Activated T-helper 1 cell treated with Interleukin-2 at 50 U/mL for 16 hours (primary cell): ENCODE data around the gene PRM3.
A peak's percentile ranks its signal among the peaks of the same experiment; 100 is the strongest.

Experiments
- DNase-seq: peaks from one replicate; pipeline ENCODE4 v3.0.0-alpha.2; 2020; ENCODE audit warnings: low read depth

Gene PRM3

DNA sequence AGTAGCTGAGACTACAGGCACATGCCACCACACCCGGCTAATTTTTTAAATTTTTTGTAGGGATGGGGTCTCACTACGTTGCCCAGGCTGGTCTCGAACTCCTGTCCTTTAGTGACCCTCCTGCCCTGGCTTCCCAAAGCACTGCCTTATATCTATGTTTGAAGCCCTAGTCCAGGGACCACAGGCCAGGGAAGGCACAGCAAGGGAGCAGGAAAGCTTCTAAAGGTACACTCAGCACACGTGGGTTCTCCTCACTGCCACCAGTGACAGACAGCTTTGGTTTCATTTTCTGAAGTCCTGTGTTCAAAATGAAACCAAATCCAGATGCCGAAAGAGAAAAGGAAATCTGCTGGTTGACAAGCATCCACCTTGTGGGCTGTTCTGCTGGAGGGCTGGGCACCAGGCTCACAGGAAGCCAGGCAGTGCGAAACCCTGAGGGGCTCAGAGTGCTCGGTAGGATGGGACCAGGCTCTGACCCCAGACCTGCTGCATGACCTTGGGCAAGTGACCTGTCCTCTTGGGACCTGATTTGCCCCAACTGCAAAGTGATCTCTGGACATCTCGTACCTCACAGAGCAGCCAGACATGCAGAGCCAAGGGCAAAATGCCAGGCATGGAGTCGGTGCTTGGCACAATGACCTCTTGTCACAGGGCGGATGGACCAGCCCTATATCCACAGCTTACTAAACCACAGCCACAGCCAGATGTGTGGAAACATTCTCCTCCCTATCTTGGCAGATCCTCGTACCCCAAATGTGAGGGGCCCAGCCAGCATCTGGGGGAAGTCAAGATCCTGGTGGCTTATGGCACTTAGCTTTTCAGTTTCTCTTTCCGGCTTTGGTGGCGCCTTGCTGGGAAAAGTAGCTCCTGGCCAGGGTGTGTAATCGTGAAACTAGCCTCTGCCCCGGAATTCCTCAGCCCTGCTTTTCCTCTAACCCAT lies 14.6 kb downstream of the PRM3 start:
- DNase-seq = no peak

- peak; percentile 35 for DNase-seq
Observed at GRCh38 chr16:11257131-11257938, 16.1 kb downstream of the PRM3 start.

GRCh38 chr16:11256661-11257130 lies 16.7 kb downstream of the PRM3 start:
- no peak for DNase-seq

- peak; percentile 85 for DNase-seq
Observed at GRCh38 chr16:11255737-11256660, 17.4 kb downstream of the PRM3 start, which contains the start of gene SOCS1. TSS of gene SOCS1 (minus strand) at chr16:11256204. CDS start at chr16:11255478, 726 bp downstream.

DNA sequence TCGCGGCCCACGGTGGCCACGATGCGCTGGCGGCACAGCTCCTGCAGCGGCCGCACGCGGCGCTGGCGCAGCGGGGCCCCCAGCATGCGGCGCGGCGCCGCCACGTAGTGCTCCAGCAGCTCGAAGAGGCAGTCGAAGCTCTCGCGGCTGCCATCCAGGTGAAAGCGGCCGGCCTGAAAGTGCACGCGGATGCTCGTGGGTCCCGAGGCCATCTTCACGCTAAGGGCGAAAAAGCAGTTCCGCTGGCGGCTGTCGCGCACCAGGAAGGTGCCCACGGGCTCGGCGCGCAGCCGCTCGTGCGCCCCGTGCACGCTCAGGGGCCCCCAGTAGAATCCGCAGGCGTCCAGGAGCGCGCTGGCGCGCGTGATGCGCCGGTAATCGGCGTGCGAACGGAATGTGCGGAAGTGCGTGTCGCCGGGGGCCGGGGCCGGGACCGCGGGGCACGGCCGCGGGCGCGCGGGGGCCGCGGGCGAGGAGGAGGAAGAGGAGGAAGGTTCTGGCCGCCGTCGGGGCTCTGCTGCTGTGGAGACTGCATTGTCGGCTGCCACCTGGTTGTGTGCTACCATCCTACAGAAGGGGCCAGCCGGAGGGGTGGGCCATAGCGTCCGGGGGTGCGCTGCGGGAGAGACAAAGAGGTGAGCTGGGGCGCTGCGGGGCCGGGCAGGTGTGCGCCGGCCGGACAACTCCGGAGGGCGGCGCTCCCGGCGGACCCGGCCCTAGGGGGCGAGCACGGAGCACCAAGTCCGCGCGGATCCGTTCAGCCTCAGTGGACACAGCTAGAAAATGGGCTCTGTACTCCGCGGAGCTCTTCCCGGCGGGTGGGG lies 18.3 kb downstream of the PRM3 start:
- DNase-seq = peak; percentile 57

GRCh38 chr16:11253995-11254912 lies 19.2 kb downstream of the PRM3 start:
- DNase-seq = no peak

DNA sequence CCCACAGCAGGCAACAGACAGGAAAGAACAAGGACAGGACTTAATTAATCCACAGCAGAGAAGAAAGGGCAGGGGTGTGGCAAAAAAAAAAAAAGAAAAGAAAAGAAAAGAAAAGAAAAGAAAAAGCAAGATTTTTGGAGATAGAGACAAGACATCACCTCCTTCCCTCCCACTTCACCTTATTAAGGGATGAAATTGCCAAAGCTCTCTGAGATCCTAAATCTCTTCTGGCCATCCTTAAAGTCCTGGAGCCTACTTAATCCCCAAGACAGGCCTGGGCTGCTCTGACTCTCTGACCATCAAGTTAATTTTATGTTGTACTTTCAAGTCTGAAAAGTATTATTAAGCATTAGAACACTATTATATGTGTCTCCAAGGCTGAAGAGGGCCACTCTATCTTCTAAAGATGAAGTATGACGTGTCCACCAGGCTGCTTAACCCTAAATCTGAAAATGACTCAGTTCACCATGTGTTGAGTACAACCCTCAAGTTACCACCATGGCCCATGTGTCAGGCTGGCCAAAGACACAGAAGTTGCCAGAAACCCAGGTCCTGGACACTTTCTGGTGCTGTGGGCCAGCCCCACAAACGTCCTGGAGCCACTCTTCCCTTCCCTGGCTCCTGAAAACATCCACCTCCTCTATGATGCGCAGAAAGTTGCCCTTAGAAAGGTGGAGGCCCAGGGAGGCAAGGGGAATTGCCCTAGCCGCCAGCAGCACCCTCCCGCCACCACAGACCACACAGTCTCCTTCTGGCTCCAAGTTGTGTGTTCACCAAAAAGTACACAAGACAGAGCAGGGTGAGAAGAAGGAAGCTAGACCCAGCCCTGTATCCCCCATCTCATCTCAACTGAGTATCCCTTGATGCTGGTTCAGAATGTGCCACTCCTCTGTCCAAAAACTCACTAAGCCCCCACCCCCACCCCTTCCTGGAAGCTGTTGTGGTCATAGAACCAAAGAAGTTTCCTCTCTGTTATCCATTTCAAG lies 20.1 kb downstream of the PRM3 start:
- DNase-seq = no peak

DNA sequence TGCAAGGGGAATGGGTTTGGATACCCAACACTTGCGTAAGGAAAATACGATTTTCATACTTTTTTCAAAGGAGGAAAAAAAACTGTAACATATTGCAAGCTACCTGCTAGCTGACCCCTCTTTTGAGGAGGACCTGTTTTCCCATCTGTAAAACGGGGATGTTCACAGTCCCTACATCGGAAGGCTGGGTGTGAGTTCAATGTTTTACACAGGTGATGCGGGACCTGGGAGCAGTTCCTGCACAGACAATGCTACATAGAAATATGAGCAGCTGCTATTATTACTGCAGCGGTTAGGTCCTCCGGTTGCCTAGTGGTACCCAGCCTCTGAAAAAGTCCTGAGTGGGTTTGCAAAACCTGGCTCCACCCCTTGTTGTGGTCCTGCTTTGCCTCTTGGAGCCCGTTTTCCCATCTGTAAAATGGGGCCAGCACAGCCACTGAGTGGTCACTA lies 20.9 kb downstream of the PRM3 start:
- DNase-seq = no peak

GRCh38 chr16:11251525-11252481 lies 21.6 kb downstream of the PRM3 start:
- peak; percentile 66 for DNase-seq

- no peak for DNase-seq
Observed at GRCh38 chr16:11250786-11251524, 22.5 kb downstream of the PRM3 start.

DNA sequence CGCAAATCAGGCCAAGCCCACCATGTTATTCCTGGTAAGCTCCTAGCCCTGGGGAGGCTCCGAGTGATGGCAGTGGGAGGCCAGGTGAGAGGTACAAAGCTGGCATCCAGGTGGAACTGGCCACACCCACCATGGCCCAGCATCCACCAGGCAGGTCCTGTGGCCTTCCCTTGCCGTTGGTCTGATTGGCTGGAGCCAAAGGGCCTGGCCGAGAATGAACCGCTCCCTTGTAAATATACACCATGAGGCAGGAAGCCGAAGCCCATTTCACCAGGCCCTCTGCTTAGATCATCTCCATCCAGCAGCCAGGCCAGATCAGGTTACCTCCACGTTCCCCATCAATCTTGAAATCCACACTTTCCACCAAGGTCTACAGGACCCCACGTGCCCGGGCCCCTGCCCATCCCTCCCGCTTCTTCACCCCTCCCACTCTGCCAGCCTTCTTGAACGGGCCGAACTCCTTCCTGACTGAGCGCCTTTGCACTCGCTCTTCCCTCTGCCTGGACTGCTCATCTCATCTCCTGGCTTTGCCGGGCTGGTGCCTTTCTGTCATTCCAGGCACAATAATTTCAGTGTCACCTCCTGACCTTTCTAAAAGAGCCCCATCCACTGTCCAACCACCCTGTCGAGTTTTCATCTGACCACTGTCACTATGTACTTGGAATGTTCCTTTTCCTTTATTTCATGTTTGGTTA lies 23.2 kb downstream of the PRM3 start:
- DNase-seq = no peak

DNA sequence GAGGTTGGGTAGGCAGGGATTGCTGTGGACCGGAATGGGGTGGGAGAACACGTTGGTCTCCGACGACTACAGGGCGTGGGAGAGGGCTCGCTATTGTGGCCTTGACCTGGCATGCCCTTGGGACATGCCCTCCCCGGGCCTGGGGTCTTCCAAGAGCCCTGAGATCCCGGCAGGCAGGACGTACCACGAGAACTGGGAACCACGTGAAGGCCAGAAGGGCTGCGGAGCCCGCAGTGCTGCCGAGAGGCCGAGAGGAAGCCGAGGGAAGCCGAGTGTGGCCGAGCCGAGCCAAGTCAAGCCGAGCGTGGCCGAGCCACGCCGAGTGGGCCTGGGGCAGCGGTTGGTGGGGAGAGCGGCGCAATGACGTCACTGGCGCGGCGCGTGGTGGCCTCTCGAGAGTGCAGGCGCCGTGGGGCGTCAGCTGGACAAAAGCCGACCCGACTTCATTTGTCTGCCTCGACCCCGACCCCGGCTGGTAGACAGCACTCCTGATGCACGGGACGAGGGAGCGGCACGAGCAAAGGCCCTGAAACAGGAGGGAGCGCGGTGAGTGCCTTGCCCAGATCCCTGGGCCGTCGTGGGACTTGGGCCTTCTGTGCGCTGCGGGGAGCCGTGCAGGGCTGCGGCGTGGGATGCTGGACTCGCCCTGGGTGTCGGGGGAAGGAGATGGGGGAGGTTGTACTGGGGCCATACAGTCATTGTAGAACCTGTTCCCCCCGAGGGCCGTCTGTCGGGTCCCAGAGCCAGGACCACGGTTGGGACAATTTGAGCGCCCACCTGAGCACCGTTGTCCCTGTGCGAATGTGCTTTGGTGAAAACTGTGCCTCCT lies 24.0 kb downstream of the PRM3 start:
- no peak for DNase-seq

GRCh38 chr16:11248133-11248532 lies 25.3 kb downstream of the PRM3 start:
- DNase-seq = no peak

DNA sequence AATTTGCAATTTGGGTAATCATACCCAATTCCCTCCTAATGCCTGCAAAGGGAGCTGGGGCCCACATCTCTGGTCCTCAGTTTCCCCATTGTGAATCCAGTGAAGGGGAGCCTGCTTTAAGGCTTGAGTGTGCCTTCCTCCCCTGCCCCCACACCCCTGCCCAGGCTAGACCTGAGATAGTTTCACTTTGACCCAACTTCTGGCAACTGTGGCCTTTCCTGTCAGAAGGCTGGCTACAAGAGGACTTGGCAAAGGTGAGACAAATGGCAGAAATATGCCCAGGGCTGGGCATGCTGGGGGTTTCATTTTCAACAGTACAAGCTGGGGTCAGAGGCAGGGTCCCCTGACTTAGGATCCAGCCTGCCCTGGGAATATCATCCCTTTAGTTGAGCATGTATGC lies 27.4 kb downstream of the PRM3 start:
- DNase-seq = no peak

DNA sequence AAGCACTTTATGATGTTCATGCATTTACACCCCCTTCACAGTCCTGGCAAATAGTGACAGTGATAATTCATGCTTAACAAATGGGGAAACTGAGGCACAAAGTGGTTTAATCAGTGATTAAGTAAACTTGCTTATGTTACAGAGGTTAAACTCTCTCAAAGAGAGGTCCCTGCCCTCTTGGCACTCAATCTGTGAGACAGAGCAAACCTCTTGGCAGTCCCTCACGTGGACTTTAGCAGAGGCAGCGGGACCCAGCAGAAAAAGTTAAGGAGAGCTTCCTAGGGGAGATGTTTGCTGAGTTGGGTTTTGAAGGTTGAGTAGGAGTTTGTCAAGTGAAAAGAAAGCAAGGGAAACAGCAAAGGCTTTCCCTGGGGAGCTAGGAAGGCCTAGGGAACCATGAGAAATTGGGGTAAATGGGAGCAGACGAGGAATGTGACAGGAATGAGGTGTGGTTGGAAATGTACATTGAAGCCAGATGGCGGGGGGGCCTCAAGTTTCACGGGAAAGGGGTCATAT lies 28.1 kb downstream of the PRM3 start:
- no peak for DNase-seq
